CD14-positive monocyte (primary cell): ENCODE measurements around the gene IWS1. TPM values are rescaled to one million over a fixed set of nuclear protein-coding genes. Genes with fewer than 3 reads are reported as not detected.
A peak's percentile ranks its signal among the peaks of the same experiment; 100 is the strongest.

ENCODE experiments used
- DNase-seq, 3 donors: peaks; one replicate each; pipeline ENCODE4 v3.0.0-alpha.2; 2011 to 2022
- H2AFZ ChIP-seq: 2 replicates; pipeline ENCODE4 v1.6.0; 2012; ENCODE audit warnings: mild to moderate bottlenecking, low read depth, low read length, inconsistent platforms; ENCODE audit not compliant: insufficient read depth, poor library complexity, severe bottlenecking
- H3K27ac ChIP-seq, 2 donors: 1 replicate in 1 of 2; 2 replicates in 1 of 2; pipeline ENCODE4 v1.5.1; 2012 to 2013; ENCODE audit warnings: low read length in 2 of 2, control low read depth in 1 of 2, inconsistent platforms in 1 of 2, low read depth in 1 of 2, mild to moderate bottlenecking in 1 of 2
- H3K27me3 ChIP-seq, 2 donors: one replicate each; pipeline versions ENCODE4 v1.6.0 to v1.6.1; 2011 to 2013; ENCODE audit warnings: low read length in 2 of 2; ENCODE audit not compliant: control insufficient read depth in 2 of 2, insufficient read depth in 2 of 2
- H3K36me3 ChIP-seq, 2 donors: replicated peaks in 1 of 2; 1 replicate in 1 of 2; 2 replicates in 1 of 2; pipeline versions ENCODE4 v1.5.1 to v1.6.1; 2012 to 2013; ENCODE audit warnings: low read length in 2 of 2, control low read depth in 1 of 2, inconsistent platforms in 1 of 2, mild to moderate bottlenecking in 1 of 2; ENCODE audit not compliant: insufficient read depth in 2 of 2, control insufficient read depth in 1 of 2
- H3K4me1 ChIP-seq, 2 donors: 1 replicate in 1 of 2; 2 replicates in 1 of 2; pipeline versions ENCODE4 v1.5.1 to v1.6.1; 2012 to 2013; ENCODE audit warnings: low read length in 2 of 2, control low read depth in 1 of 2, inconsistent platforms in 1 of 2, mild to moderate bottlenecking in 1 of 2, moderate library complexity in 1 of 2; ENCODE audit not compliant: insufficient read depth in 2 of 2, control insufficient read depth in 1 of 2
- H3K4me2 ChIP-seq: replicated peaks from 2 replicates; pipeline ENCODE3; 2012; ENCODE audit warnings: low read length, moderate library complexity, mild to moderate bottlenecking; ENCODE audit not compliant: poor library complexity, severe bottlenecking; ENCODE audit errors: extremely low read depth
- H3K4me3 ChIP-seq, 3 experiments: fragments of 200-600 bp in 1 of 3; sonication (generic) in 1 of 3; replicated peaks in 1 of 3; 1 replicate in 2 of 3; 2 replicates in 1 of 3; pipeline ENCODE4 v1.5.1; 2011 to 2013; ENCODE audit warnings: low read length in 3 of 3, mild to moderate bottlenecking in 3 of 3, control low read depth in 2 of 3, low read depth in 2 of 3, inconsistent platforms in 1 of 3, moderate library complexity in 1 of 3
- H3K79me2 ChIP-seq: 2 replicates; pipeline ENCODE4 v1.6.0; 2012; ENCODE audit warnings: mild to moderate bottlenecking, control low read depth, inconsistent platforms, low read length, moderate library complexity; ENCODE audit not compliant: insufficient read depth
- H3K9ac ChIP-seq: 2 replicates; pipeline ENCODE4 v1.6.0; 2017; ENCODE audit warnings: low read length, mild to moderate bottlenecking; ENCODE audit not compliant: insufficient read depth, poor library complexity, severe bottlenecking
- H3K9me3 ChIP-seq, 2 donors: replicated peaks in 1 of 2; 1 replicate in 1 of 2; 2 replicates in 1 of 2; pipeline versions ENCODE4 v1.5.1 to v1.6.1; 2012 to 2013; ENCODE audit warnings: low read length in 2 of 2, control low read depth in 1 of 2; ENCODE audit not compliant: control insufficient read depth in 1 of 2, insufficient read depth in 1 of 2
- H4K20me1 ChIP-seq: 2 replicates; pipeline ENCODE4 v1.6.0; 2012; ENCODE audit warnings: mild to moderate bottlenecking, low read length, control low read depth, moderate library complexity; ENCODE audit not compliant: insufficient read depth
- H3K27ac Mint-ChIP-seq, 7 donors: one replicate each; pipeline ENCODE4 v1.8.0; 2020; ENCODE audit warnings: mild to moderate bottlenecking in 7 of 7, mixed read lengths in 7 of 7, moderate library complexity in 6 of 7, inconsistent platforms in 2 of 7
- H3K27me3 Mint-ChIP-seq, 3 donors: one replicate each; pipeline ENCODE4 v1.8.0; 2021 to 2022; ENCODE audit warnings: low read depth in 3 of 3, mild to moderate bottlenecking in 3 of 3, mixed read lengths in 3 of 3, moderate library complexity in 3 of 3, inconsistent platforms in 1 of 3
- H3K36me3 Mint-ChIP-seq, 2 donors: one replicate each; pipeline ENCODE4 v1.8.0; 2020; ENCODE audit warnings: mixed read lengths in 2 of 2, inconsistent platforms in 1 of 2, mild to moderate bottlenecking in 1 of 2
- H3K4me1 Mint-ChIP-seq: one replicate; pipeline ENCODE4 v1.8.0; 2020; ENCODE audit warnings: mild to moderate bottlenecking, mixed read lengths
- H3K4me3 Mint-ChIP-seq, 2 donors: one replicate each; pipeline ENCODE4 v1.8.0; 2020; ENCODE audit warnings: mild to moderate bottlenecking in 2 of 2, mixed read lengths in 2 of 2, moderate library complexity in 1 of 2
- H3K9me3 Mint-ChIP-seq, 7 donors: one replicate each; pipeline ENCODE4 v1.8.0; 2020 to 2022; ENCODE audit warnings: mixed read lengths in 7 of 7, mild to moderate bottlenecking in 6 of 7, moderate library complexity in 6 of 7, inconsistent platforms in 2 of 7
- WGBS: methylation state at CpG from one replicate; pipeline ENCODE4 v1.1.5; 2013; ENCODE audit warnings: missing lambda C conversion rate; ENCODE audit not compliant: insufficient coverage; 5-methylcytosine and 5-hydroxymethylcytosine counted together
- intact Hi-C, 2 donors: fragments of 100-400 bp; cut with micrococcal nuclease; formaldehyde crosslinking; loops; one replicate each; pipeline versions ENCODE4 v1.15.0 to v1.15.1; 2023
- polyA plus RNA-seq, 3 donors: library from polyadenylated mRNA; depleted of rRNA in 1 of 3; unstranded in 2 of 3; stranded (reverse) in 1 of 3; fragments of 300-500 nt in 2 of 3; fragments of >200 nt in 1 of 3; fragmentation: Illumina TruSeq in 2 of 3; gene quantifications; 1 replicate in 2 of 3; 2 replicates in 1 of 3; pipeline ENCODE4 v1.2.3, GENCODE V29; 2012 to 2021
- TF ChIP-seq, protein P1 (sequence below): fragments of 200-600 bp; IDR thresholded peaks from one replicate; pipeline ENCODE4 v1.8.0; 2022; ENCODE audit warnings: antibody characterized with exemption, mild to moderate bottlenecking

The IWS1 gene
- polyA plus RNA-seq, 3 donors: 7.9 to 21.3 (median 15.6) TPM

DNA sequence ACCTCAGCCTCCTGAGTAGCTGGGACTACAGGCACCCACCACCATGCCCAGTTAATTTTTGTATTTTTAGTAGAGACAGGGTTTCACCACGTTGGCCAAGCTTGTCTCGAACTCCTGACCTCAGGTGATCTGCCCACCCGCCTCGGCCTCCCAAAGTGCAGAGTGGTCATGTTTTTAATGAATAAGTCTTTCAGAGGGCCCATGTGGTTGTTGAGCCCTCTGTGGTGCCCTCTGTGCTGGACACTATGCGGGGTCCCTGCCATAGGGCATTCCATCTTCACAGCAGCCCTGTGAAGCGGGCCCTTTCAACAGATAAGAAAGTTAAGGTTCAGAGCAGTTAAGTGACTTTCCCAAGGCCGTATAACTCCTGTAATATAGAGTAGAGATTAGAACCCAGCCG lies 35.1 kb upstream of the IWS1 start:
- Mint-ChIP-seq H3K4me1 (peaks cover 45% of the 10 kb centered on the region), H3K9me3 (peaks cover 3 to 15% (median 10%) of the 10 kb centered on the region in 7 donors), H3K36me3 (no peaks in the 10 kb centered on the region), H3K27me3 (peaks cover 1 to 5% (median 3%) of the 10 kb centered on the region in 3 donors), H3K4me3 (no peak overlapping the region), H3K27ac (peak overlapping the region in 1 of 7 donors; percentile 24)
- intact Hi-C loops: no loop called here
- Histone ChIP-seq H3K36me3 (no peaks in the 10 kb centered on the region), H2AFZ (no peak overlapping the region), H3K4me1 (peaks cover 37 to 44% of the 10 kb centered on the region in 2 donors), H3K27me3 (no peaks in the 10 kb centered on the region), H3K4me3 (no peak overlapping the region), H3K27ac (no peak overlapping the region), H3K9me3 (peaks cover 0 to 4% of the 10 kb centered on the region in 2 donors), H3K4me2 (no peak overlapping the region), H4K20me1 (no peaks in the 10 kb centered on the region), H3K9ac (no peak overlapping the region), H3K79me2 (no peaks in the 10 kb centered on the region)
- no peak for DNase-seq
- TF ChIP-seq, protein P1, sequence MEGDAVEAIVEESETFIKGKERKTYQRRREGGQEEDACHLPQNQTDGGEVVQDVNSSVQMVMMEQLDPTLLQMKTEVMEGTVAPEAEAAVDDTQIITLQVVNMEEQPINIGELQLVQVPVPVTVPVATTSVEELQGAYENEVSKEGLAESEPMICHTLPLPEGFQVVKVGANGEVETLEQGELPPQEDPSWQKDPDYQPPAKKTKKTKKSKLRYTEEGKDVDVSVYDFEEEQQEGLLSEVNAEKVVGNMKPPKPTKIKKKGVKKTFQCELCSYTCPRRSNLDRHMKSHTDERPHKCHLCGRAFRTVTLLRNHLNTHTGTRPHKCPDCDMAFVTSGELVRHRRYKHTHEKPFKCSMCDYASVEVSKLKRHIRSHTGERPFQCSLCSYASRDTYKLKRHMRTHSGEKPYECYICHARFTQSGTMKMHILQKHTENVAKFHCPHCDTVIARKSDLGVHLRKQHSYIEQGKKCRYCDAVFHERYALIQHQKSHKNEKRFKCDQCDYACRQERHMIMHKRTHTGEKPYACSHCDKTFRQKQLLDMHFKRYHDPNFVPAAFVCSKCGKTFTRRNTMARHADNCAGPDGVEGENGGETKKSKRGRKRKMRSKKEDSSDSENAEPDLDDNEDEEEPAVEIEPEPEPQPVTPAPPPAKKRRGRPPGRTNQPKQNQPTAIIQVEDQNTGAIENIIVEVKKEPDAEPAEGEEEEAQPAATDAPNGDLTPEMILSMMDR: no peak
- 93% methylated on average over 6 of the region's 8 CpGs for WGBS

DNA sequence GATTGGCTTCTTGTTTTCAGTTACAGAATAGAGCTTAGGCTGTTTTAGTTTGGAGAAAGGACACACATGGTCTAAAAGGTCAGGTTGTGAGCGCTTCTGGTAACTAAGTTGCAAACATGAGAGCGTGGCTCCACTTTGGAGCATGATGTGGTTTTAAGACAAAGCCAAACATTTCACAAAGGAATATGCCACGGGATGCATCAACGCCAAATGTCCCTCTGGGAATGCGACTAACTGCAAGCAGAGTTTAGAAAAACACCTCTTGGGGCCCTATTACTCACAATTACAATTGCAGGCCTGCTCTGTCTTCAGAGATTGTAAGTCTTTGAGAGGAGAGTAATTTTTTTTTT lies 34.6 kb upstream of the IWS1 start:
- Mint-ChIP-seq H3K4me3 (no peak overlapping the region), H3K9me3 (peaks cover 3 to 16% (median 10%) of the 10 kb centered on the region in 7 donors), H3K36me3 (no peaks in the 10 kb centered on the region), H3K27me3 (peaks cover 1 to 5% (median 3%) of the 10 kb centered on the region in 3 donors), H3K27ac (no peak overlapping the region), H3K4me1 (peaks cover 45% of the 10 kb centered on the region)
- WGBS: no CpG with 5 or more reads among the region's 5 CpGs
- H3K9me3 ChIP-seq: peaks cover 0 to 4% of the 10 kb centered on the region in 2 donors
- intact Hi-C loops: no loop called here
- H3K36me3 ChIP-seq: no peaks in the 10 kb centered on the region
- no peak overlapping the region for H3K27ac ChIP-seq
- H3K27me3 ChIP-seq: no peaks in the 10 kb centered on the region
- no peak overlapping the region for H3K4me2 ChIP-seq
- H3K9ac ChIP-seq: no peak overlapping the region
- no peak for DNase-seq
- H4K20me1 ChIP-seq: no peaks in the 10 kb centered on the region
- TF ChIP-seq, protein P1: no peak
- no peaks in the 10 kb centered on the region for H3K79me2 ChIP-seq
- no peak overlapping the region for H3K4me3 ChIP-seq
- peaks cover 37 to 44% of the 10 kb centered on the region in 2 donors for H3K4me1 ChIP-seq
- H2AFZ ChIP-seq: no peak overlapping the region
